ENCODE measurements around the gene FHIT. TPM values are rescaled to one million over a fixed set of nuclear protein-coding genes. Genes with fewer than 3 reads are reported as not detected.

The FHIT gene
- total RNA-seq, 2 experiments from 2014 or later, result 7.6 to 7.9 TPM

- Mint-ChIP-seq H3K27ac (no peak overlapping the region), H3K4me3 (no peak overlapping the region), H3K4me1 (ENCODE audit: low read depth) (no peaks in the 10 kb centered on the region), H3K36me3 (ENCODE audit: low read depth) (no peaks in the 10 kb centered on the region), H3K9me3 (peaks cover 2% of the 10 kb centered on the region), H3K27me3 (no peaks in the 10 kb centered on the region)
- ChIA-PET CTCF (no interaction called here), POLR2A (no interaction called here)
- DNase-seq (no peak), ATAC-seq (no peak)
- no peak for TF ChIP-seq CTCF (IDR thresholded peaks at IDR 0.05)
- intact Hi-C loops (cut with micrococcal nuclease), result no loop called here
Observed at GRCh38 chr3:60652829-60653228, 598.4 kb downstream of the FHIT start.

- CTCF ChIA-PET, result no interaction called here
- Mint-ChIP-seq H3K4me3 (no peak overlapping the region), H3K27ac (no peak overlapping the region), H3K9me3 (peaks cover 2% of the 10 kb centered on the region), H3K36me3 (ENCODE audit: low read depth) (no peaks in the 10 kb centered on the region), H3K4me1 (ENCODE audit: low read depth) (no peaks in the 10 kb centered on the region), H3K27me3 (no peaks in the 10 kb centered on the region)
- DNase-seq (no peak), ATAC-seq (no peak)
- POLR2A ChIA-PET, result no interaction called here
- intact Hi-C loops (cut with micrococcal nuclease), result no loop called here
- no peak for TF ChIP-seq CTCF (IDR thresholded peaks at IDR 0.05)
Observed at GRCh38 chr3:60651799-60652198, 599.5 kb downstream of the FHIT start.

GRCh38 chr3:60650171-60650570 is 601.1 kb downstream of the FHIT start:
- ChIA-PET POLR2A (no interaction called here), CTCF (no interaction called here)
- ATAC-seq (no peak), DNase-seq (no peak)
- H3K36me3 Mint-ChIP-seq (ENCODE audit: low read depth), result no peaks in the 10 kb centered on the region
- no peaks in the 10 kb centered on the region for H3K4me1 Mint-ChIP-seq (ENCODE audit: low read depth)
- no peak overlapping the region for H3K4me3 Mint-ChIP-seq
- H3K27ac Mint-ChIP-seq, result no peak overlapping the region
- TF ChIP-seq CTCF (IDR thresholded peaks at IDR 0.05), result no peak
- no peaks in the 10 kb centered on the region for H3K27me3 Mint-ChIP-seq
- intact Hi-C loops (cut with micrococcal nuclease), result no loop called here
- peaks cover 2% of the 10 kb centered on the region for H3K9me3 Mint-ChIP-seq

GRCh38 chr3:60645801-60646200 is 605.5 kb downstream of the FHIT start:
- intact Hi-C loops (cut with micrococcal nuclease), result no loop called here
- CTCF ChIA-PET, result no interaction called here
- H3K27ac Mint-ChIP-seq, result no peak overlapping the region
- POLR2A ChIA-PET, result no interaction called here
- no peaks in the 10 kb centered on the region for H3K27me3 Mint-ChIP-seq
- H3K4me3 Mint-ChIP-seq, result no peak overlapping the region
- ATAC-seq (no peak), DNase-seq (no peak)
- no peak for TF ChIP-seq CTCF (IDR thresholded peaks at IDR 0.05)
- no peaks in the 10 kb centered on the region for H3K9me3 Mint-ChIP-seq
- no peaks in the 10 kb centered on the region for H3K4me1 Mint-ChIP-seq (ENCODE audit: low read depth)
- H3K36me3 Mint-ChIP-seq (ENCODE audit: low read depth), result no peaks in the 10 kb centered on the region

GRCh38 chr3:60643831-60644230 is 607.4 kb downstream of the FHIT start:
- CTCF ChIA-PET, result no interaction called here
- DNase-seq, result no peak

More at GRCh38 chr3:60643831-60644230, 607.4 kb downstream of the FHIT start:
- Mint-ChIP-seq H3K27me3 (no peaks in the 10 kb centered on the region), H3K4me3 (no peak overlapping the region), H3K9me3 (no peaks in the 10 kb centered on the region), H3K36me3 (ENCODE audit: low read depth) (no peaks in the 10 kb centered on the region), H3K4me1 (ENCODE audit: low read depth) (no peaks in the 10 kb centered on the region), H3K27ac (no peak overlapping the region)
- no peak for TF ChIP-seq CTCF (IDR thresholded peaks at IDR 0.05)
- POLR2A ChIA-PET, result no interaction called here
- ATAC-seq, result no peak
- intact Hi-C loops (cut with micrococcal nuclease), result no loop called here

Data from activated CD8-positive, alpha-beta T cell treated with anti-CD3 and anti-CD28 coated beads for 36 hours (primary cell).